ENCODE data around the gene SOD1. TPM values are rescaled to one million over a fixed set of nuclear protein-coding genes. Genes with fewer than 3 reads are reported as not detected.

The SOD1 gene
- total and polyA plus RNA-seq, 2 of the 13 experiments (the other 11 are each of a cell fraction or from before 2014, with no cell fraction given) = 317 to 537 TPM

DNA sequence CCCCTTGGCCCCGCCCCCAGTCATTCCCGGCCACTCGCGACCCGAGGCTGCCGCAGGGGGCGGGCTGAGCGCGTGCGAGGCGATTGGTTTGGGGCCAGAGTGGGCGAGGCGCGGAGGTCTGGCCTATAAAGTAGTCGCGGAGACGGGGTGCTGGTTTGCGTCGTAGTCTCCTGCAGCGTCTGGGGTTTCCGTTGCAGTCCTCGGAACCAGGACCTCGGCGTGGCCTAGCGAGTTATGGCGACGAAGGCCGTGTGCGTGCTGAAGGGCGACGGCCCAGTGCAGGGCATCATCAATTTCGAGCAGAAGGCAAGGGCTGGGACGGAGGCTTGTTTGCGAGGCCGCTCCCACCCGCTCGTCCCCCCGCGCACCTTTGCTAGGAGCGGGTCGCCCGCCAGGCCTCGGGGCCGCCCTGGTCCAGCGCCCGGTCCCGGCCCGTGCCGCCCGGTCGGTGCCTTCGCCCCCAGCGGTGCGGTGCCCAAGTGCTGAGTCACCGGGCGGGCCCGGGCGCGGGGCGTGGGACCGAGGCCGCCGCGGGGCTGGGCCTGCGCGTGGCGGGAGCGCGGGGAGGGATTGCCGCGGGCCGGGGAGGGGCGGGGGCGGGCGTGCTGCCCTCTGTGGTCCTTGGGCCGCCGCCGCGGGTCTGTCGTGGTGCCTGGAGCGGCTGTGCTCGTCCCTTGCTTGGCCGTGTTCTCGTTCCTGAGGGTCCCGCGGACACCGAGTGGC, at the start of gene SOD1 (continued):
- TF ChIP-seq, protein P1, sequence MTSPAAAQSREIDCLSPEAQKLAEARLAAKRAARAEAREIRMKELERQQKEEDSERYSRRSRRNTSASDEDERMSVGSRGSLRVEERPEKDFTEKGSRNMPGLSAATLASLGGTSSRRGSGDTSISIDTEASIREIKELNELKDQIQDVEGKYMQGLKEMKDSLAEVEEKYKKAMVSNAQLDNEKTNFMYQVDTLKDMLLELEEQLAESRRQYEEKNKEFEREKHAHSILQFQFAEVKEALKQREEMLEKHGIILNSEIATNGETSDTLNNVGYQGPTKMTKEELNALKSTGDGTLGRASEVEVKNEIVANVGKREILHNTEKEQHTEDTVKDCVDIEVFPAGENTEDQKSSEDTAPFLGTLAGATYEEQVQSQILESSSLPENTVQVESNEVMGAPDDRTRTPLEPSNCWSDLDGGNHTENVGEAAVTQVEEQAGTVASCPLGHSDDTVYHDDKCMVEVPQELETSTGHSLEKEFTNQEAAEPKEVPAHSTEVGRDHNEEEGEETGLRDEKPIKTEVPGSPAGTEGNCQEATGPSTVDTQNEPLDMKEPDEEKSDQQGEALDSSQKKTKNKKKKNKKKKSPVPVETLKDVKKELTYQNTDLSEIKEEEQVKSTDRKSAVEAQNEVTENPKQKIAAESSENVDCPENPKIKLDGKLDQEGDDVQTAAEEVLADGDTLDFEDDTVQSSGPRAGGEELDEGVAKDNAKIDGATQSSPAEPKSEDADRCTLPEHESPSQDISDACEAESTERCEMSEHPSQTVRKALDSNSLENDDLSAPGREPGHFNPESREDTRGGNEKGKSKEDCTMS (CRISPR knock-in tag; conservative IDR thresholded peaks at IDR 0.05) = no peak
- TF ChIP-seq, protein P2, sequence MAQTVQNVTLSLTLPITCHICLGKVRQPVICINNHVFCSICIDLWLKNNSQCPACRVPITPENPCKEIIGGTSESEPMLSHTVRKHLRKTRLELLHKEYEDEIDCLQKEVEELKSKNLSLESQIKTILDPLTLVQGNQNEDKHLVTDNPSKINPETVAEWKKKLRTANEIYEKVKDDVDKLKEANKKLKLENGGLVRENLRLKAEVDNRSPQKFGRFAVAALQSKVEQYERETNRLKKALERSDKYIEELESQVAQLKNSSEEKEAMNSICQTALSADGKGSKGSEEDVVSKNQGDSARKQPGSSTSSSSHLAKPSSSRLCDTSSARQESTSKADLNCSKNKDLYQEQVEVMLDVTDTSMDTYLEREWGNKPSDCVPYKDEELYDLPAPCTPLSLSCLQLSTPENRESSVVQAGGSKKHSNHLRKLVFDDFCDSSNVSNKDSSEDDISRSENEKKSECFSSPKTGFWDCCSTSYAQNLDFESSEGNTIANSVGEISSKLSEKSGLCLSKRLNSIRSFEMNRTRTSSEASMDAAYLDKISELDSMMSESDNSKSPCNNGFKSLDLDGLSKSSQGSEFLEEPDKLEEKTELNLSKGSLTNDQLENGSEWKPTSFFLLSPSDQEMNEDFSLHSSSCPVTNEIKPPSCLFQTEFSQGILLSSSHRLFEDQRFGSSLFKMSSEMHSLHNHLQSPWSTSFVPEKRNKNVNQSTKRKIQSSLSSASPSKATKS (CRISPR knock-in tag; IDR thresholded peaks at IDR 0.05) = no peak
- TF ChIP-seq, protein P3, sequence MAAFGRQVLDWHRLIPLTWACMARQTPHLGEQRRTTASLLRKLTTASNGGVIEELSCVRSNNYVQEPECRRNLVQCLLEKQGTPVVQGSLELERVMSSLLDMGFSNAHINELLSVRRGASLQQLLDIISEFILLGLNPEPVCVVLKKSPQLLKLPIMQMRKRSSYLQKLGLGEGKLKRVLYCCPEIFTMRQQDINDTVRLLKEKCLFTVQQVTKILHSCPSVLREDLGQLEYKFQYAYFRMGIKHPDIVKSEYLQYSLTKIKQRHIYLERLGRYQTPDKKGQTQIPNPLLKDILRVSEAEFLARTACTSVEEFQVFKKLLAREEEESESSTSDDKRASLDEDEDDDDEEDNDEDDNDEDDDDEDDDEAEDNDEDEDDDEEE (CRISPR knock-in tag; IDR thresholded peaks at IDR 0.05) = peak; percentile 97
- TF ChIP-seq, protein P4, sequence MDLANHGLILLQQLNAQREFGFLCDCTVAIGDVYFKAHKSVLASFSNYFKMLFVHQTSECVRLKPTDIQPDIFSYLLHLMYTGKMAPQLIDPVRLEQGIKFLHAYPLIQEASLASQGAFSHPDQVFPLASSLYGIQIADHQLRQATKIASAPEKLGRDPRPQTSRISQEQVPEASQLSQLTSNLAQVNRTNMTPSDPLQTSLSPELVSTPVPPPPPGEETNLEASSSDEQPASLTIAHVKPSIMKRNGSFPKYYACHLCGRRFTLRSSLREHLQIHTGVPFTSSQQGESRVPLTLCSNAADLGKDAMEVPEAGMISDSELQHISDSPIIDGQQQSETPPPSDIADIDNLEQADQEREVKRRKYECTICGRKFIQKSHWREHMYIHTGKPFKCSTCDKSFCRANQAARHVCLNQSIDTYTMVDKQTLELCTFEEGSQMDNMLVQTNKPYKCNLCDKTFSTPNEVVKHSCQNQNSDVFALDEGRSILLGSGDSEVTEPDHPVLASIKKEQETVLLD (CRISPR knock-in tag; IDR thresholded peaks at IDR 0.05; ENCODE audit: low read depth) = peak; percentile 83
- TF ChIP-seq, protein P5, sequence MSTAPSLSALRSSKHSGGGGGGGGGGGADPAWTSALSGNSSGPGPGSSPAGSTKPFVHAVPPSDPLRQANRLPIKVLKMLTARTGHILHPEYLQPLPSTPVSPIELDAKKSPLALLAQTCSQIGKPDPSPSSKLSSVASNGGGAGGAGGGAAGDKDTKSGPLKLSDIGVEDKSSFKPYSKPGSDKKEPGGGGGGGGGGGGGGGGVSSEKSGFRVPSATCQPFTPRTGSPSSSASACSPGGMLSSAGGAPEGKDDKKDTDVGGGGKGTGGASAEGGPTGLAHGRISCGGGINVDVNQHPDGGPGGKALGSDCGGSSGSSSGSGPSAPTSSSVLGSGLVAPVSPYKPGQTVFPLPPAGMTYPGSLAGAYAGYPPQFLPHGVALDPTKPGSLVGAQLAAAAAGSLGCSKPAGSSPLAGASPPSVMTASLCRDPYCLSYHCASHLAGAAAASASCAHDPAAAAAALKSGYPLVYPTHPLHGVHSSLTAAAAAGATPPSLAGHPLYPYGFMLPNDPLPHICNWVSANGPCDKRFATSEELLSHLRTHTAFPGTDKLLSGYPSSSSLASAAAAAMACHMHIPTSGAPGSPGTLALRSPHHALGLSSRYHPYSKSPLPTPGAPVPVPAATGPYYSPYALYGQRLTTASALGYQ (CRISPR knock-in tag; IDR thresholded peaks at IDR 0.05) = no peak; the same call in 1 of the 2 replicates
- TF ChIP-seq REPIN1 (CRISPR knock-in tag; IDR thresholded peaks at IDR 0.05; ENCODE audit: borderline replicate concordance, low read depth) (0 out of 2 replicates have a peak, but pooled peaks have one; percentile 72), MBNL3 (CRISPR knock-in tag; conservative IDR thresholded peaks at IDR 0.05) (no peak), ZNF329 (CRISPR knock-in tag; IDR thresholded peaks at IDR 0.05; ENCODE audit: low read depth) (no peak), ZNF343 (CRISPR knock-in tag; IDR thresholded peaks at IDR 0.05) (no peak), ZNF75D (CRISPR knock-in tag; IDR thresholded peaks at IDR 0.05; ENCODE audit: borderline replicate concordance) (no peak), ZNF660 (CRISPR knock-in tag; IDR thresholded peaks at IDR 0.05; ENCODE audit: borderline replicate concordance, low read depth) (no peak), PHF5A (CRISPR knock-in tag; IDR thresholded peaks at IDR 0.05; ENCODE audit: low read depth, unreplicated experiment) (no peak), SMARCC2 (IDR thresholded peaks at IDR 0.05) (no peak), RARG (CRISPR knock-in tag; IDR thresholded peaks at IDR 0.05; ENCODE audit: low read depth) (no peak), ZNF121 (CRISPR knock-in tag; IDR thresholded peaks at IDR 0.05) (no peak), ZNF564 (CRISPR knock-in tag; IDR thresholded peaks at IDR 0.05) (peak; percentile 85), ZNF83 (CRISPR knock-in tag; IDR thresholded peaks at IDR 0.05; ENCODE audit: borderline replicate concordance) (peak; percentile 69; the same call in 1 of the 2 replicates)
- TF ChIP-seq, protein P6, sequence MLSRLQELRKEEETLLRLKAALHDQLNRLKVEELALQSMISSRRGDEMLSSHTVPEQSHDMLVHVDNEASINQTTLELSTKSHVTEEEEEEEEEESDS (CRISPR knock-in tag; IDR thresholded peaks at IDR 0.05; ENCODE audit: borderline replicate concordance) = no peak
